ENCODE results near the gene MAPK7.

GRCh38 chr17:19362277-19363113 lies 15.8 kb upstream of the MAPK7 start, which contains the start of gene B9D1:
- peak; percentile 77 to 94 for TF ChIP-seq CTCF (conservative IDR thresholded peaks at IDR 0.05 in 1 of 2, IDR thresholded peaks at IDR 0.05 in 1 of 2; ENCODE audit: extremely low read depth in 1 of 2, insufficient read depth in 1 of 2, low read depth in 1 of 2, low read length in 2 of 2)
- TF ChIP-seq EZH2 (IDR thresholded peaks at IDR 0.05; ENCODE audit: borderline replicate concordance, low read length) = no peak
